Adipocyte (in vitro differentiated cells): ENCODE measurements around the gene MAP2K5.

Source experiments
- DNase-seq: peaks from one replicate; pipeline ENCODE4 v3.0.0-alpha.2; 2015; ENCODE audit warnings: low read depth
- H3K27me3 ChIP-seq: replicated peaks from 2 replicates; pipeline ENCODE4 v1.7.0; 2013; ENCODE audit warnings: mild to moderate bottlenecking, low read length, moderate library complexity; ENCODE audit not compliant: control insufficient read depth, insufficient read depth
- H3K36me3 ChIP-seq: 2 replicates; pipeline ENCODE4 v1.7.0; 2013; ENCODE audit warnings: low read length, mild to moderate bottlenecking, moderate library complexity; ENCODE audit not compliant: control insufficient read depth, insufficient read depth, severe bottlenecking
- H3K4me1 ChIP-seq: 2 replicates; pipeline ENCODE4 v1.7.0; 2013; ENCODE audit warnings: mild to moderate bottlenecking, low read length, moderate library complexity; ENCODE audit not compliant: control insufficient read depth, insufficient read depth
- H3K4me3 ChIP-seq: 2 replicates; pipeline ENCODE4 v1.7.0; 2013; ENCODE audit warnings: mild to moderate bottlenecking, low read length, moderate library complexity
- H3K9ac ChIP-seq: 2 replicates; pipeline ENCODE4 v1.7.0; 2013; ENCODE audit warnings: mild to moderate bottlenecking, low read length, moderate library complexity
- H3K9me3 ChIP-seq: 2 replicates; pipeline ENCODE4 v1.7.0; 2013; ENCODE audit warnings: mild to moderate bottlenecking, low read length, moderate library complexity; ENCODE audit not compliant: control insufficient read depth

Gene MAP2K5

DNA sequence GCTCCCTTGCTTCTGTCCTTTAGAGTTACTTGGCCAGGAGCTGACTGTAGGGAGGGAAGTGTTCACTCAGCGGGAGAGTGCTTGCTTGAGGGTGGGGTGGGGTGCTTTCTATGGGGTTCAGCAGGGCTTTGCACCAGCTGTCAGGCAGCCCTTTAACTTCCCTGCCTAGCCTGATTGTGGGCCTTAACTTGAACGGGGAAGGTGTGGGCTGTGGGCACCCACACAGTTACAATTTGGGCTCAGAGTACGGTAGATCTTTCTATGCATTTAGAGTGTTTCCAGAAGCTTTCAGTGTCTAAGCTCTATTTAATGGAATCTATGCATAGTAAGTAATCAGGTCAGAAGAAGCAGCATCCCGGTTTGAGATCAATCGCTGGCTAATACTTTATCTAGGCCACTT, 234.6 kb downstream of the MAP2K5 start:
- Histone ChIP-seq H3K4me1 (no peaks in the 10 kb centered on the region), H3K9me3 (no peaks in the 10 kb centered on the region), H3K4me3 (no peak overlapping the region), H3K9ac (no peak overlapping the region), H3K36me3 (peaks cover 11% of the 10 kb centered on the region), H3K27me3 (no peaks in the 10 kb centered on the region)
- DNase-seq, result no peak

DNA sequence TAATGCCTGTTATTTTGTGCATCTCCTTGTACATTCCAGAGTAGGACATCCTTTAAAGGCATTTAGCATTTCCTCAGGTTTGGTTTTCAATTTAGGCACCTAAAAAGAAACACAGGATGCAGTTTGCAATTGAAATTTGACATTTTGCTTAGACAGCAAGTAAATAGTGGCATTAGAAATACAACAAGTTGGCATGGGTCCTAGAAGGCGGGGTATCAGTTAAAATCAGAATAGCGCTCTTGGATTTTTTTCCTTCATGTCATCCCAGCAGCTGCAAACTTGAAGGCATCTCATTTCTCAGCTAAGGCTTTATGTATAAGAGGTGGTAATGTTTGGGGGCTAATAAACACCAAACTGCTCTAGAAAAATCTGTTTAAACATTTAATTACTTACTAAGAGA, 235.3 kb downstream of the MAP2K5 start:
- no peak overlapping the region for H3K4me3 ChIP-seq
- no peak for DNase-seq
- H3K9ac ChIP-seq, result no peak overlapping the region
- H3K9me3 ChIP-seq, result no peaks in the 10 kb centered on the region
- H3K36me3 ChIP-seq, result peaks cover 11% of the 10 kb centered on the region
- no peaks in the 10 kb centered on the region for H3K27me3 ChIP-seq
- no peaks in the 10 kb centered on the region for H3K4me1 ChIP-seq

DNA sequence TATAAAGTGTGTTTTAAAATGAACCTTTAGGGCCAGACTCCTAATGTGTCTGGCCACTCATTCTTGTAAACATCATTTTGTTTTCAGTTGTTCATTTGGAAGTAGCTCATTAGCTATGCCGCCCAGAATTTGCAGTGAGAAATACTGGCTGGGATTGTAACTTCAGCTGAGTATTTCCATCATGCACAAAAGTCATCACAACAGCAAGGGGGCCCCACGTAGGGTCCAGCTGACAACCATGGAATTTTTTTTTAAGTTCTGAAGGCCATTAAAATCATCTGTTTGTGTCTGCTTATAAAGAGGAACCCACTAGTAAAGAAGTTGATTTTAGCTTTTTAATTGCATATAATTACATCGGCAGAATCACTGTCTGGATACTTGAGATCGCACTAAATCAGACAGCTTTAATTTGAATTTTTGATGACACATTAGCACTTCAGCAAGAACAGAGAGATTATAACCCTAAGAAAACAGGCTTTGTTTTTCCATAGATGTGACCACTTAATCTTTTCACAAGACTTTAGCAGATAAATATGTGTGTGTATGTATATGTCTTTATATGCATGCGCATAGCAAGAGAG, 236.6 kb downstream of the MAP2K5 start:
- Histone ChIP-seq H3K9me3 (no peaks in the 10 kb centered on the region), H3K9ac (no peak overlapping the region), H3K27me3 (no peaks in the 10 kb centered on the region), H3K4me1 (no peaks in the 10 kb centered on the region), H3K36me3 (peaks cover 11% of the 10 kb centered on the region), H3K4me3 (no peak overlapping the region)
- DNase-seq, result no peak

DNA sequence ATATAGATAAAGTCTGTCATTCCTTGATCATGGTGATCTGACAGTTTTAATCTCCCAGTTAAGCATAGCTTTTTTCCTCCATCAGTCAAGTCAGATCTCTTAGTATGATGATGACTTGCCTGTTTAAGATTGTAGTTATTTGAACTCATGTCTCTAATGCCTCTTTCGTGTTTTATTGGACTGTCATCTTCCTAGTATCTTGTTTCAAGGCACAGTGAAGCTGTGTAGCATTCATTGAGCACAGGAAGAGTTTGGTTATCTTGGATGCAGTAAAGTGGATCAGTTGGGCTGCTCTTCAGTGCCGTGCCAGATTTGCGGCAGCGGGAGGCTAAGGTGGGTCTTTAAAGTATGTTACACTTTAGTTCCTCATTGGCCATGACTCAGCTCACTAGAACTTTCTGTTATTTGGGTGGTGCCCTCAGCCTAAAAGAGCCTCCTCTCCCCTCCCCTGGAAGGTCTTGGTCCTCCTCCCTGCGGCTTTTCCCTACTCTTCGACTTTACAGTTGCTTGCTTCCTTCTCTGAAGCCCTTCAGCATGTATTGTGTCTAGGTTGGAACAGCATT, 237.1 kb downstream of the MAP2K5 start:
- Histone ChIP-seq H3K9ac (no peak overlapping the region), H3K4me3 (no peak overlapping the region), H3K9me3 (no peaks in the 10 kb centered on the region), H3K27me3 (no peaks in the 10 kb centered on the region), H3K4me1 (no peaks in the 10 kb centered on the region), H3K36me3 (peaks cover 11% of the 10 kb centered on the region)
- DNase-seq, result no peak

DNA sequence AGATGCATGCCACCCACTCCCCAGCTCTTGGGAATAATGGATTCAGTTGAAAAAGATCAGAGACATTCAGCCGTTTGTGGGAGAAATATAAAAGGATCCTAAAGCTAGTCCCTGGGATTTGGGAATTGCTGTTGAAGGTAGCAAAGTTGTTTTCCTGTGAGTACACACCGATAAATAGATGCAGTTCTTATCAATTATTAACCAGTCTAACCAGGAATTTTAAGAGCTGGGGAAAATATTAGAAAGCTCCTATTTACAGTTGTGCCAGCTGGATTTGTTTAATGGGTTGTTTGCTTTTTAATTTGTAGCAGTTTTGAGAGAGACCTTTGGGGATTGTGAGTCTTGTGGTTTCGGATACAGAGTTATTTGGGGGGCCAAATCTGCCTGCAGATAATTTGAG, 238.6 kb downstream of the MAP2K5 start:
- DNase-seq, result no peak
- no peaks in the 10 kb centered on the region for H3K4me1 ChIP-seq
- no peaks in the 10 kb centered on the region for H3K27me3 ChIP-seq
- no peak overlapping the region for H3K9ac ChIP-seq
- H3K4me3 ChIP-seq, result no peak overlapping the region
- no peaks in the 10 kb centered on the region for H3K9me3 ChIP-seq
- peaks cover 6% of the 10 kb centered on the region for H3K36me3 ChIP-seq

DNA sequence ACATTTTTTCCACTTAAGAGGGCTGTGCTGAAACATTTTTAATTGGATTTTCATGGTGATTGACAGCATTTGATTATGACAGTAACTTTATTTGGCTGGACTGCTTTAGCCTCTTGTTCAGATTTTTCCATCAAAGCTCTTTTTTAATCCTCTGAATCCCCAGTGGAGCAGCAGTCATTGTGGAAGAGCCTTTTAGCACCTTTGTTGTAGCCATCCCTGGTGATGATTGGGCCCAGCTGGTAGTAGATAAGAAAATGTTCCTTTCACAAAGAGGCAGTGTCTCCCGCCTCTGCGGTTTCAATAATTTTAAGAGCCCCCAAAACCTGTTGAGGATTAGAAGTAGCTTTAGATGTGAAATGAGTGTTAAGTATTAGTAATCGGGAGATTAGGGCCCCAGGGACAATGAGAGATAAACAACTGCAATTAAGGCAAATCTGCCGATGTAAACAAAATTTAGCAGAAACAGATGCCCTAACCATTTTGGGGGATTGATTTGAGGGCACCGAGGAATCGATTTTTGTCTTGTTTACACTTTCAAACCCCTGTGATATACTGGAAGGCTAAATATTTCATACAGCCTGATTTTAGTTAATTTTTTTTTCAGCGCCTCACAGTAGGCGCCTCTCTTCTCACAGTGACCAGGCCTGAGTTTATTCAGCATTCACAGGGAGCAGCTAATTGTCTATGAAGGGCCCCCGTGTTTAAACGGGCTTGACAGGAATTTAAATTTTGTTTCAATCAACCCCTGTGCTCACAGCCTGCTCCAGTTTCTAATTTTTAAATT, 239.6 kb downstream of the MAP2K5 start:
- no peak for DNase-seq
- no peak overlapping the region for H3K9ac ChIP-seq
- H3K27me3 ChIP-seq, result no peaks in the 10 kb centered on the region
- H3K4me3 ChIP-seq, result no peak overlapping the region
- peaks cover 6% of the 10 kb centered on the region for H3K36me3 ChIP-seq
- no peaks in the 10 kb centered on the region for H3K4me1 ChIP-seq
- no peaks in the 10 kb centered on the region for H3K9me3 ChIP-seq

DNA sequence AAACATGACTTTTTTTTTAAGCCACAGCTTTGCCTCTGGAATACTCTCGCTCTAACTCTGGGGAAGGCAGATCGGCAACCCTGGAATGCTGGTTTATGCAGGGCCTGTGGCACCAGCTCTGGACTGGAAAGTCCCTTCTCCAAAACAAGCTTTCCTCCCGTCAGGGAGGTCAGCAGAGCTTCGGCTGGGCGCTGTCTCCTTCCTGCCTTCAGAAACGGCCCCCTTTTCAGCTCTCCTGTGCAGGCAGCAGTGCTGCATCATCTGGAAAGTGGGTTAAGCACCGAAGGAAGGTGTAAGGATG, 240.1 kb downstream of the MAP2K5 start:
- Histone ChIP-seq H3K4me3 (no peak overlapping the region), H3K27me3 (no peaks in the 10 kb centered on the region)

DNA sequence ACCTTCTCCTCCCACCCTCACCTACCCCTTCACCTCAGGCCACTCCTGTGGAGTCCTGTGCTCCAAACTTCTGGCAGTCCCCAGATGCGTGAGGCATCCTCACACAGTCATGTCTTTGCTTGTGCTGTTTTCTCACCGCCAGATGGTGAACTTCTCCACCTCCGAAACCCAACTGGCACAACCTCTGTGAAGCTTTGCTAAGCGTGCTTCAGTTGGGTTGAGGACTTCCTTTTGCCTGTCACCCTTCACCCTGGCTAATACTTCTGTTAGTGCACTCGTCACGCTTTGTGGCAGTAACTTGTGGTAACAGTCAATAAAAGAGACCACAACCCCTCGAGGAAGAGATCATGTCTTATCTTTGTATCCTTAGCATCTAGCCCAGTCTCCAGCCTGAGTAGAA, 240.8 kb downstream of the MAP2K5 start:
- DNase-seq, result no peak
- H3K27me3 ChIP-seq, result no peaks in the 10 kb centered on the region
- H3K4me1 ChIP-seq, result no peaks in the 10 kb centered on the region
- H3K9me3 ChIP-seq, result no peaks in the 10 kb centered on the region
- no peak overlapping the region for H3K9ac ChIP-seq
- no peak overlapping the region for H3K4me3 ChIP-seq
- H3K36me3 ChIP-seq, result peaks cover 6% of the 10 kb centered on the region

More for the DNA sequence above, 240.1 kb downstream of the MAP2K5 start:
- Histone ChIP-seq H3K4me1 (no peaks in the 10 kb centered on the region), H3K9me3 (no peaks in the 10 kb centered on the region), H3K36me3 (peaks cover 6% of the 10 kb centered on the region), H3K9ac (no peak overlapping the region)
- no peak for DNase-seq

DNA sequence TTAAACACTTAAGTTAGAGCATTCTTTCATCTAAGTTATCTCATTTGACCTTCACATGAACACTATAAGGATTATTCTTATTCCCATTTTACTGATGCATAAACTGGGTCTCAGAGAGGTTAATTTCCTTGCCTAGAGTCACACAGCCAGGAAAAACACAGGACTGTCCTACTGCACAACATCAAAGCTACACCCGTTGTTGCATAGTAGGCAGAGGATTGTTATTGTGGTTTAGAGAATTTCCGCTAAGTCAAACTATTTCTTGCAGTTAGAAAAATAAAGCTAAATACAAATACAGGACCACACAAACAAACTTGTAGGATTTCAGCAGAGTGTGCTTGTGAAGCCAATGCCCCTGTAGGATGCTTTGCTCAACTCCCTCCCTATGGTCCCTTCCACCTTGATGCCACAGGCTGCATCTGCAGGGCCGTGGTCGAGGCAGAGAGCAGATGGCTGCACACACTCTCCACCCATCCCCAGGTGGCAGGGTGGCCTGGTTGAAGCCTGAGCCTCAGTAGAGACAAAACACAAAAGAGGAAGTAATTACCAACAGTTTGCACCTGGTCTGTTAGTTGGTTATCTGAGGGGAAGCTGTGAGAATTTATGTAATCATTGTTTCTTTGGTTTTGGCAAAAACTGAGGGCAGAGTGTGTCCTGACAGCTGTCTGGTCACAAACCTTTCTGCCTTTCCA, 241.7 kb downstream of the MAP2K5 start:
- no peaks in the 10 kb centered on the region for H3K27me3 ChIP-seq
- no peak overlapping the region for H3K9ac ChIP-seq
- no peak for DNase-seq
- no peaks in the 10 kb centered on the region for H3K9me3 ChIP-seq
- peaks cover 6% of the 10 kb centered on the region for H3K36me3 ChIP-seq
- no peak overlapping the region for H3K4me3 ChIP-seq
- no peaks in the 10 kb centered on the region for H3K4me1 ChIP-seq

DNA sequence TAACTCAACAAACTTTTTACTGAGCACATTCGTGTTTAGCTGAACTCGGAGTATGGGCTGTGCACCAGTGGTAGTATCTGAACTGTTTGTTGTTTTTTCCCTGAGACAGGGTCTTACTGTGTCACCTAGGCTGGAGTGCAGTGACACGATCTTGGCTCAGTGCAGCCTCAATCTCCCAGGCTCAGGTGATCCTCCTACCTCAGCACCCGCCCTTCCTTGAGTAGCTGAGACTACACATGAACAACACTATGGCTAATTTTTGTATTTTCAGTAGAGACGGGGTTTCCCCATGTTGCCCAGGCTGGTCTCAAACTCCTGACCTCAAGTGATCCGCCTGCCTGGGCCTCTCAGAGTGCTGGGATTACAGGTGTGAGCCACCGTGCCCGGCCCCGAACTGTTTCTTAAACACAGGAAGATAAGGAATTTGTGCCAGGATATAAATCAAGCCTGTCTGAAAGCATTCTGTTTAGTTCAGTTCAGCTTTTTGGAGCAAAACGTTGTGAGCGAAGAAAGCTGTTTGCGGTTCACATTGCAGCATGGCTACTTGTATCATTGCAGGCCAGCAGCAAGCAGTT, 242.4 kb downstream of the MAP2K5 start:
- Histone ChIP-seq H3K27me3 (no peaks in the 10 kb centered on the region), H3K9ac (no peak overlapping the region), H3K4me1 (no peaks in the 10 kb centered on the region), H3K36me3 (peaks cover under 1% of the 10 kb centered on the region), H3K4me3 (no peak overlapping the region), H3K9me3 (no peaks in the 10 kb centered on the region)
- no peak for DNase-seq

DNA sequence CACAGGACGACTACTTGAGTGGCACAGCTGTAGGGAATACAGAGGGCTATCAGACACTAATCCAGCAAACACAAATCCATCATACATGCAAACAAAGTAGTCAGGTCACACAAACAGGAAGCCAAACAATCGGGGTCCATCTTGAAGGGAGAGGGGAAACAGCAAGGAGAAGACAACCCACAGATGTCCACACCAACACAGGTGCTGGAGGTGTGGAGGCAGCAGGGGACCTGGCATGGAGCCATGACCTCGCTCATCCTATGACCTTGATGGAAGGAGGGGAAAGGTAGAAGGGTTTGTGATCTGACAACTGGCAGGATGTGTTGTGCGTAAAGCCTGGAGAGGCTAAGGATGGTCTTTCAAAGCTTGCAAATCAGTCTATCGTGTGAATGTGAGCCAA, 242.9 kb downstream of the MAP2K5 start:
- Histone ChIP-seq H3K36me3 (no peaks in the 10 kb centered on the region), H3K4me3 (no peak overlapping the region), H3K9me3 (no peaks in the 10 kb centered on the region), H3K9ac (no peak overlapping the region), H3K4me1 (no peaks in the 10 kb centered on the region), H3K27me3 (no peaks in the 10 kb centered on the region)
- no peak for DNase-seq
